ENCODE results near the gene RGS3. TPM values are rescaled to one million over a fixed set of nuclear protein-coding genes. Genes with fewer than 3 reads are reported as not detected.
A peak's percentile ranks its signal among the peaks of the same experiment; 100 is the strongest.

RGS3 gene
- total and polyA plus RNA-seq, 2 donors (not counting 3 experiments of a cell fraction or from before 2014, with no cell fraction given): 356 to 416 TPM

- ChIA-PET CTCF (interaction anchor here (0.6 to 5.6 kb wide), 15 partner anchors 11 to 179 kb away, joined by 3 to 58 read pairs (median 5); partner anchors contain the start of genes ALAD, C9orf43 and POLE3), POLR2A (interaction anchor here (0.9 to 4.4 kb wide), 7 partner anchors 9 to 152 kb away, joined by 3 to 38 read pairs (median 6); partner anchors contain the start of genes C9orf43 and POLE3)
- Histone ChIP-seq H3K27ac (ENCODE audit: insufficient read depth, low read depth, low read length) (peak overlapping the region; percentile 100), H4K20me1 (replicated peaks; ENCODE audit: control insufficient read depth, extremely low read depth, insufficient read depth, low read length) (no peaks in the 10 kb centered on the region), H3K9me3 (replicated peaks; ENCODE audit: control insufficient read depth, insufficient read depth, low read length) (no peaks in the 10 kb centered on the region), H2AFZ (ENCODE audit: low read depth, low read length) (no peak overlapping the region), H3K36me3 (ENCODE audit: control insufficient read depth in 2 of 2, extremely low read depth in 1 of 2, insufficient read depth in 2 of 2, low read length in 2 of 2) (peaks cover 14 to 30% of the 10 kb centered on the region in 2 experiments), H3K9ac (replicated peaks; ENCODE audit: extremely low read depth, insufficient read depth, low read length) (peak overlapping the region; percentile 100), H3K4me3 (replicated peaks in 1 of 3; ENCODE audit: insufficient read depth in 1 of 3, low read depth in 1 of 3, low read length in 3 of 3) (peak overlapping the region; percentile 94 to 99 (median 94)), H3K9me1 (replicated peaks; ENCODE audit: control insufficient read depth, extremely low read depth, insufficient read depth, low read length) (no peaks in the 10 kb centered on the region), H3K79me2 (ENCODE audit: control insufficient read depth, insufficient read depth, low read length) (peaks cover 73% of the 10 kb centered on the region), H3K27me3 (ENCODE audit: control insufficient read depth in 2 of 2, insufficient read depth in 2 of 2, low read length in 2 of 2) (no peaks in the 10 kb centered on the region), H3K4me2 (ENCODE audit: insufficient read depth, low read length) (peak overlapping the region; percentile 88), H3K4me1 (ENCODE audit: control insufficient read depth, extremely low read depth, insufficient read depth, low read length) (peaks cover 43% of the 10 kb centered on the region)
- dilution Hi-C loops (cut with MboI; ENCODE audit: extremely low pct_ligation_motif_present, low sequenced_read_pairs) (no loop called here), intact Hi-C loops (cut with micrococcal nuclease) (loop anchor here (1.0 to 5.0 kb wide), 2 partner anchors 84 to 174 kb away; no protein-coding TSS in a partner anchor)
- peak; percentile 62 for DNase-seq (ENCODE audit: low read depth, low spot score)
- TF ChIP-seq POLR2A (IDR thresholded peaks at IDR 0.05; ENCODE audit: low read depth, low read length) (peak; percentile 89), JUN (IDR thresholded peaks at IDR 0.05; ENCODE audit: borderline replicate concordance, insufficient read depth, insufficient read length, low read depth) (no peak)
- no TSS peak for BruUV-seq (replicated peaks)
- no peak for FAIRE-seq
Observed at GRCh38 chr9:113503131-113503541, 39.6 kb downstream of the RGS3 start.

DNA sequence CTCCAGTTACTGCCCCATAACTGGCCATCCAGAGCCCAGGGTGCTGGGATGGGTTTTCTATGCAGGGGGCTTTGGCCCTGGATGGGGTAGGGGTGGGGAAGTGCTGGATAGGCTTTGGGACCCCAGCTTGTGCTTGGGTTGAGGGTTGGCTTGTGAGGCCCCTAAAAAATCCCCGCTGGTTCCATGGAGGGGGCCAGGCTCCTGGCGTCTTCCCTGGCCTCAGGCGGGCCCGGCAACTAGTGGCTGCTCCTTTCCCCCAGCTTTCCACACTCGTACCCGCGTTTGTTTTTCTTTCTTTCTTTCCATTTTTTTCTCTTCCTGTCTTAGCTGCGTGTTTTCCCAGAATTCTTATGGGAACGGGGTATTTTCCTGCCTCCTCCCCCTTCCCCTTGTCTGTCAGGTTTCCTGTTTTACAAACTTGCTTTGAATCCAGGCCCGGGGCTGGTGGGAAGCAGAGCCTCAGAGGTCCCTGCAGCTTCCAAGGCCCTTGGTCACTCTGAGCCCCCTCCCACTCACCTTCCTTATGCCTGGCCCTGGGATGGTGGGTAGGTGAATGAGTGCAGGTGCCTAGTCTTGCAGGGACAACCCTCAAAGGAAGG lies 40.2 kb downstream of the RGS3 start:
- TF ChIP-seq, protein P1, sequence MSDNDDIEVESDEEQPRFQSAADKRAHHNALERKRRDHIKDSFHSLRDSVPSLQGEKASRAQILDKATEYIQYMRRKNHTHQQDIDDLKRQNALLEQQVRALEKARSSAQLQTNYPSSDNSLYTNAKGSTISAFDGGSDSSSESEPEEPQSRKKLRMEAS (IDR thresholded peaks at IDR 0.05; ENCODE audit: insufficient read depth, insufficient read length): peak; percentile 7
- TF ChIP-seq POLR2AphosphoS5 (IDR thresholded peaks at IDR 0.05; ENCODE audit: insufficient read depth, low read depth, low read length) (peak; percentile 72), POLR2A (IDR thresholded peaks at IDR 0.05; ENCODE audit: low read depth, low read length) (peak; percentile 85), CTCF (IDR thresholded peaks at IDR 0.05; ENCODE audit: extremely low read depth in 1 of 2, insufficient read depth in 1 of 2, low read depth in 1 of 2, low read length in 2 of 2) (no peak)
- Histone ChIP-seq H2AFZ (ENCODE audit: low read depth, low read length) (no peak overlapping the region), H3K36me3 (ENCODE audit: control insufficient read depth in 2 of 2, extremely low read depth in 1 of 2, insufficient read depth in 2 of 2, low read length in 2 of 2) (peaks cover 19 to 36% of the 10 kb centered on the region in 2 experiments), H3K4me1 (ENCODE audit: control insufficient read depth, extremely low read depth, insufficient read depth, low read length) (peaks cover 49% of the 10 kb centered on the region), H3K9ac (replicated peaks; ENCODE audit: extremely low read depth, insufficient read depth, low read length) (peak overlapping the region; percentile 100), H3K27me3 (ENCODE audit: control insufficient read depth in 2 of 2, insufficient read depth in 2 of 2, low read length in 2 of 2) (no peaks in the 10 kb centered on the region), H3K9me3 (replicated peaks; ENCODE audit: control insufficient read depth, insufficient read depth, low read length) (no peaks in the 10 kb centered on the region), H4K20me1 (replicated peaks; ENCODE audit: control insufficient read depth, extremely low read depth, insufficient read depth, low read length) (no peaks in the 10 kb centered on the region), H3K79me2 (ENCODE audit: control insufficient read depth, insufficient read depth, low read length) (peaks cover 79% of the 10 kb centered on the region), H3K9me1 (replicated peaks; ENCODE audit: control insufficient read depth, extremely low read depth, insufficient read depth, low read length) (no peaks in the 10 kb centered on the region), H3K27ac (ENCODE audit: insufficient read depth, low read depth, low read length) (peak overlapping the region; percentile 100), H3K4me2 (ENCODE audit: insufficient read depth, low read length) (peak overlapping the region; percentile 88), H3K4me3 (replicated peaks in 1 of 3; ENCODE audit: insufficient read depth in 1 of 3, low read depth in 1 of 3, low read length in 3 of 3) (peak overlapping the region; percentile 94 to 99 (median 94))
- intact Hi-C loops (cut with micrococcal nuclease) (loop anchor here (1.0 to 5.0 kb wide), 2 partner anchors 84 to 174 kb away; no protein-coding TSS in a partner anchor), dilution Hi-C loops (cut with MboI; ENCODE audit: extremely low pct_ligation_motif_present, low sequenced_read_pairs) (no loop called here)
- no TSS peak for BruUV-seq (replicated peaks)
- FAIRE-seq (peak; percentile 91), DNase-seq (ENCODE audit: low read depth, low spot score) (peak; percentile 97)
- ChIA-PET CTCF (interaction anchor here (0.6 to 5.6 kb wide), 17 partner anchors 11 to 179 kb away, joined by 3 to 58 read pairs (median 4); partner anchors contain the start of genes ALAD, C9orf43 and POLE3), POLR2A (interaction anchor here (0.9 to 4.4 kb wide), 7 partner anchors 8 to 151 kb away, joined by 3 to 38 read pairs (median 6); partner anchors contain the start of genes C9orf43 and POLE3)
